Heart right ventricle (tissue), 16 donors: Measurements from ENCODE around the gene DNAJC11. TPM values are rescaled to one million over a fixed set of nuclear protein-coding genes. Genes with fewer than 3 reads are reported as not detected.
A peak's percentile ranks its signal among the peaks of the same experiment; 100 is the strongest.
"Not testable (repeated sequence)": the region's sequence is repeated elsewhere in the genome, so short reads cannot be mapped to it uniquely, and the experiment has no call there.

Source experiments
- ATAC-seq, 8 donors: fragments of 200-7000 bp; cut with Tn5 transposase; one replicate each; pipeline ENCODE4 v1.9.1; 2020; ENCODE audit warnings: mild to moderate bottlenecking in 8 of 8, moderate library complexity in 8 of 8, moderate number of reproducible peaks in 1 of 8
- DNase-seq, 2 donors: peaks; one replicate each; pipeline ENCODE4 v3.0.0-alpha.2; 2020
- H3K27ac ChIP-seq, 10 donors: fragments of 200-600 bp; sonication (generic) in 2 of 10; one replicate each; pipeline versions ENCODE4 v1.5.0 to v1.8.0; 2020 to 2022; ENCODE audit warnings: mild to moderate bottlenecking in 3 of 10
- H3K27me3 ChIP-seq, 7 donors: fragments of 200-600 bp; one replicate each; pipeline ENCODE4 v1.8.0; 2021 to 2022; ENCODE audit warnings: mild to moderate bottlenecking in 2 of 7
- H3K36me3 ChIP-seq, 9 donors: fragments of 200-600 bp; sonication (generic) in 1 of 9; one replicate each; pipeline versions ENCODE4 v1.5.0 to v1.8.0; 2020 to 2022; ENCODE audit warnings: mild to moderate bottlenecking in 2 of 9
- H3K4me1 ChIP-seq, 9 donors: fragments of 200-600 bp; sonication (generic) in 1 of 9; one replicate each; pipeline versions ENCODE4 v1.5.0 to v1.8.0; 2020 to 2022; ENCODE audit warnings: mild to moderate bottlenecking in 4 of 9
- H3K4me3 ChIP-seq, 10 donors: fragments of 200-600 bp; sonication (generic) in 2 of 10; one replicate each; pipeline versions ENCODE4 v1.5.0 to v1.8.0; 2020 to 2022; ENCODE audit warnings: mild to moderate bottlenecking in 7 of 10, moderate library complexity in 2 of 10
- H3K9me3 ChIP-seq, 11 donors: fragments of 200-600 bp in 10 of 11; sonication (generic) in 2 of 11; one replicate each; pipeline versions ENCODE4 v1.5.0 to v1.8.0; 2013 to 2022; ENCODE audit warnings: mild to moderate bottlenecking in 2 of 11, control low read depth in 1 of 11, moderate library complexity in 1 of 11
- WGBS, 2 donors: extraction: QIAGEN DNeasy Blood & Tissue Kit; methylation state at CpG; one replicate each; pipeline ENCODE4 v1.1.7; 2013; ENCODE audit warnings: inconsistent platforms in 1 of 2; 5-methylcytosine and 5-hydroxymethylcytosine counted together
- intact Hi-C, 10 donors: fragments of 100-400 bp; cut with DNase I; formaldehyde crosslinking; loops; one replicate each; pipeline versions ENCODE4 v1.11.1 to v1.14.2; 2022
- polyA plus RNA-seq, 2 donors: library from polyadenylated mRNA; stranded (reverse); fragments of 200-250 nt; gene quantifications; one replicate each; pipeline ENCODE4 v1.2.3, GENCODE V29; 2013
- total RNA-seq, 10 donors: library from RNA; stranded (reverse); fragmentation: NEBNext Ultra II Directional in 3 of 10; extraction: Animal tissue kit (Norgen Biotek cat#: 25700) in 3 of 10; gene quantifications; one replicate each; pipeline versions ENCODE4 v1.2.1 to v1.2.4, GENCODE V29; 2021 to 2023
- TF ChIP-seq, protein P1 (sequence below), 9 donors: fragments of 200-600 bp; sonication (generic) in 2 of 9; IDR thresholded peaks; one replicate each; pipeline versions ENCODE4 v1.5.0 to v1.8.0; 2021 to 2022; ENCODE audit warnings: antibody characterized with exemption in 9 of 9, mild to moderate bottlenecking in 5 of 9, moderate library complexity in 1 of 9
- donor health status: Arrhythmogenic right ventricular cardiomyopathy.
- donor health status: ischemic (EF 13 %, LVEDD 7.1; RV severe dilation, severe dysfunction).
- donor health status: healthy with polysubstance abuse.
- donor health status: DM: no; HTN: yes; CAD: no.
- donor health status: DM: no; HTN: no; CAD: no.
- donor health status: ischemic (EF 25% LVEDD 6.9; RV normal size, moderate dysfunction).
- donor health status: ischemic (EF 25% LVEDD 5.7; RV mildly dilated, moderate dysfunction).
- donor health status: healthy.
- donor health status: DM: yes; HTN: yes; CAD: no.
- donor health status: Ischemic cardiomyopathy.
- donor health status: ischemic (EF 35%, LVEDD 5.7; RV mildly dilated, moderate dysfunction).
- donor health status: nonischemic (EF 11% LVEDD 7.7; RV severe dilation, severe dysfunction).
- donor health status: DM: yes; HTN: yes; CAD: no.
- donor health status: PGD.
- donor health status: ischemic (EF 29% LVEDD 5.4; RV normal size, mild dysfunction).
- donor health status: nonischemic (EF 23%, LVEDD 6.1; RV moderate dilation, normal function).

Gene DNAJC11
- total and polyA plus RNA-seq, 12 donors, result 31.2 to 80.6 (median 71.9) TPM

DNA sequence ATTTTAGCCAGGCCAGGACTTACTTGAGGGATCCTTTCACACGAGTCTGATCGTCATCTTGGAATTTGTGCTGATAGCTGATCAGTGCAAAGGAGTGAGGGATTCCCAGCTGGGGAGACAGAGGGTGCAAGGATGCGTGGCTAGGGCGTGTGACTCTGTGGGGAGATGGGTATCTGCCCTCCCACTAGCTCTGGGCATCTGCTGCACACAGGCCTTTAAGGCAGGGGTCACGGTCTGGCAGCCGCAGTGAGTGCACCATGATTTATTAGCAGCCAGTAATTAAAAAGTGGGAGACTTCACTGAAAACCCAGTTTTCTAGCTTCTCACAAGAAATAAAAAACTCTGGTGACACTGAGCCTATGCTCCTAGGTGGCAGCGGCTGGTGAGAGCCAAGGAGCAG is 56.6 kb downstream of the DNAJC11 start:
- WGBS, 2 donors, result 94% methylated on average over 7 of the region's 7 CpGs
- TF ChIP-seq, protein P1, sequence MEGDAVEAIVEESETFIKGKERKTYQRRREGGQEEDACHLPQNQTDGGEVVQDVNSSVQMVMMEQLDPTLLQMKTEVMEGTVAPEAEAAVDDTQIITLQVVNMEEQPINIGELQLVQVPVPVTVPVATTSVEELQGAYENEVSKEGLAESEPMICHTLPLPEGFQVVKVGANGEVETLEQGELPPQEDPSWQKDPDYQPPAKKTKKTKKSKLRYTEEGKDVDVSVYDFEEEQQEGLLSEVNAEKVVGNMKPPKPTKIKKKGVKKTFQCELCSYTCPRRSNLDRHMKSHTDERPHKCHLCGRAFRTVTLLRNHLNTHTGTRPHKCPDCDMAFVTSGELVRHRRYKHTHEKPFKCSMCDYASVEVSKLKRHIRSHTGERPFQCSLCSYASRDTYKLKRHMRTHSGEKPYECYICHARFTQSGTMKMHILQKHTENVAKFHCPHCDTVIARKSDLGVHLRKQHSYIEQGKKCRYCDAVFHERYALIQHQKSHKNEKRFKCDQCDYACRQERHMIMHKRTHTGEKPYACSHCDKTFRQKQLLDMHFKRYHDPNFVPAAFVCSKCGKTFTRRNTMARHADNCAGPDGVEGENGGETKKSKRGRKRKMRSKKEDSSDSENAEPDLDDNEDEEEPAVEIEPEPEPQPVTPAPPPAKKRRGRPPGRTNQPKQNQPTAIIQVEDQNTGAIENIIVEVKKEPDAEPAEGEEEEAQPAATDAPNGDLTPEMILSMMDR (IDR thresholded peaks at IDR 0.05), result no peak
- no peak for ATAC-seq
- DNase-seq, result no peak
- no peak overlapping the region for H3K27ac ChIP-seq
- peaks cover 0 to 76% (median 43%) of the 10 kb centered on the region in 9 donors for H3K36me3 ChIP-seq
- H3K9me3 ChIP-seq, result no peaks in the 10 kb centered on the region
- no peak overlapping the region for H3K4me3 ChIP-seq
- intact Hi-C loops, result loop anchor here in 6 of 10 donors (5.0 to 10.0 kb wide), 3 partner anchors 93 to 160 kb away; partner anchors contain the start of gene NOL9 (in 4 of the 6)
- no peaks in the 10 kb centered on the region for H3K27me3 ChIP-seq
- H3K4me1 ChIP-seq, result no peaks in the 10 kb centered on the region

DNA sequence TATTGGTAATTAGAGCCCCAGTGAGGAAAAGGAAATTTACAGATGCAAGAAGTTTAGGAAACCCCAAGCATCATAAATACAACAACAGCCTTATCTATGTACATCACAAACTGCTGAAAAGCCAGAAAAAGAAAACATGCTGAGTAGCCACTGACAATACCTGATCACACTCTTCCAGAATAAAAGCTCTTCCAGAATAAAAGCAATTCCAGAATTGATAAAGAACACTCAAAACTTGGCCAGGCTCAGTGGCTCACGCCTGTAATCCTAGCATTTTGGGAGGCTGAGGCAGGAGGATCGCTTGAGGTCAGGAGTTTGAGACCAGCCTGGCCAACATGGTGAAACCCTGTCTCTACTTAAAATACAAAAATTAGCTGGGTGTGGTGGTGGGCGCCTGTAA is 60.7 kb downstream of the DNAJC11 start:
- intact Hi-C loops, result loop anchor here in 2 of 10 donors (5.0 to 10.0 kb wide), 2 partner anchors 84 to 156 kb away; partner anchors contain the start of gene TAS1R1 (in 1 of the 2)
- not testable (repeated sequence) for H3K27ac ChIP-seq, ATAC-seq, H3K9me3 ChIP-seq, DNase-seq, H3K27me3 ChIP-seq, H3K4me3 ChIP-seq
- Histone ChIP-seq H3K36me3 (peaks cover 0 to 100% (median 63%) of the 10 kb centered on the region in 9 donors), H3K4me1 (peaks cover 0 to 12% (median 0%) of the 10 kb centered on the region in 9 donors)
- 95% methylated on average over 3 of the region's 3 CpGs for WGBS, 2 donors

DNA sequence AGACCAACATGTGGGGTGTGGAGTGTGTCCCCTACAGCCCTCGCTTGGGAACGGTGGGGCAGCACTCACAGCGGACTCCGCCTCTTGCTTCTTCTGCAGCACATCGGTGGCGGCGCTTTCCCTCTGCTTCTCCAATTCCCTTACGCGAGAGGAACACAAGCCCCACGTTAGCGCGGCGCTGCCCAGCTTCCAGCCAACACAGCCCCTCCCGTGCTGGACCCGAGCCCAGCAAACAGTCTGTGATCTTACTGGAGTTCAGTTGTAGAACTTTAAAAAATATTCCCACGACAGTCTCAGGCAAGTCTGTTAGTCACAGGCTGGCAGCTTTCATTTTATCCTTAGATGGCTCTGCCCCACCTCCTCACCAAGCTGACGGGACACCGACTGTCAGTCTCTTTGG is 63.4 kb downstream of the DNAJC11 start:
- Histone ChIP-seq H3K4me1 (peaks cover 0 to 12% (median 0%) of the 10 kb centered on the region in 9 donors), H3K27me3 (no peaks in the 10 kb centered on the region), H3K27ac (peak overlapping the region in 6 of 10 donors; percentile 39 to 74 (median 66)), H3K4me3 (no peak overlapping the region), H3K9me3 (no peaks in the 10 kb centered on the region), H3K36me3 (peaks cover under 1 to 100% (median 66%) of the 10 kb centered on the region in 9 donors)
- TF ChIP-seq, protein P1 (IDR thresholded peaks at IDR 0.05), result no peak
- ATAC-seq (peak; percentile 17 to 86 (median 66)), DNase-seq (peak; percentile 79 to 83)
- intact Hi-C loops, result loop anchor here in 3 of 10 donors (5.0 to 10.0 kb wide), 3 partner anchors 81 to 153 kb away; partner anchors contain the start of genes TAS1R1 (in 2 of the 3) and NOL9 (in 1 of the 3)
- 67 to 69% methylated on average over 18 of the region's 18 CpGs for WGBS, 2 donors

DNA sequence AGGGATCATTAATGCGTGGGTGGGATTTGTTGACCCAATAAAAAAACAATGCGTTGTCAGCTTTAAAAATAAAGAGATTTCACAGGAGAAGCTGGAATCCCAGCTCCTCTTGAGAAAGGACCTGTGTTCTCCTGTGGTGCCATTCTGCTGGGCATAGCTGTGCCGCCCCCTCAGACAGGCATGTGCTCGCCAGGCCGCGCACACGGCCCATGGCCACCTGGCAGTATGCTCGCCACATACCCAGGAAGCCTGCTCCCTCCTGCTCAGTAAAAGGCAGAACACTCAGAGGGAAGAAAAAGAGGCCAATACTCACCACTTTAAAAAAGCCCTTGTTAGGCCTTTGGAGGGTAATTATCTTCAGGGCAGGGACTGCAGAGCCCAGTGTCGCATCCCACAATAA is 63.8 kb downstream of the DNAJC11 start:
- Histone ChIP-seq H3K4me3 (no peak overlapping the region), H3K36me3 (peaks cover 3 to 100% (median 61%) of the 10 kb centered on the region in 9 donors)
- intact Hi-C loops, result loop anchor here in 3 of 10 donors (5.0 to 10.0 kb wide), 3 partner anchors 80 to 153 kb away; partner anchors contain the start of genes TAS1R1 (in 2 of the 3) and NOL9 (in 1 of the 3)

DNA sequence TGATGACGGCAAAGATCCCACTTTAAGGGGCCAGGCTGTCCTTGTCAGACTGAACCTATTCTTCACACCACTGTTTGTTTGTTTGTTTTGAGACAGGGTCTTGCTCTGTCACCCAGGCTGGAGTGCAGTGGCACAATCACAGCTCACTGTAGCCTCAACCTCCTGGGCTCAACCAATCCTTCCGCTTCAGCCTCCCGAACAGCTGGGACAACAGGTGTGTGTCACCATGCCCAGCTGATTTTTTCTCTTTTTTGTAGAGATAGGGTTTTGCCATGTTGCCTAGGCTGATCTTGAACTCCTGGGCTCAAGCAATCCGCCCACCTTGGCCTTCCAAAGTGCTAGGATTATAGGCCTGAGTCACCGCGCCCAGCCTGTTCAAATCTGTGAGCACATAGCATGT is 64.8 kb downstream of the DNAJC11 start:
- ATAC-seq, H3K27me3 ChIP-seq, DNase-seq, H3K9me3 ChIP-seq, H3K27ac ChIP-seq, H3K4me3 ChIP-seq: not testable (repeated sequence)
- intact Hi-C loops, result loop anchor here in 3 of 10 donors (5.0 to 10.0 kb wide), 3 partner anchors 79 to 152 kb away; partner anchors contain the start of genes TAS1R1 (in 2 of the 3) and NOL9 (in 1 of the 3)
- peaks cover 7 to 100% (median 57%) of the 10 kb centered on the region in 9 donors for H3K36me3 ChIP-seq
- 88 to 95% methylated on average over 6 of the region's 6 CpGs for WGBS, 2 donors
- H3K4me1 ChIP-seq, result peaks cover 0 to 12% (median 0%) of the 10 kb centered on the region in 9 donors

More for the DNA sequence above, 63.8 kb downstream of the DNAJC11 start:
- Histone ChIP-seq H3K27me3 (no peaks in the 10 kb centered on the region), H3K9me3 (no peaks in the 10 kb centered on the region), H3K27ac (peak overlapping the region in 6 of 10 donors; percentile 39 to 74 (median 60)), H3K4me1 (peaks cover 0 to 12% (median 0%) of the 10 kb centered on the region in 9 donors)
- ATAC-seq (no peak), DNase-seq (no peak)
- TF ChIP-seq, protein P1 (IDR thresholded peaks at IDR 0.05), result no peak
- 91 to 93% methylated on average over 9 of the region's 9 CpGs for WGBS, 2 donors
